NCI-H526 (cell line): ENCODE results near the gene ATF1.
"Not testable (repeated sequence)": the region's sequence is repeated elsewhere in the genome, so short reads cannot be mapped to it uniquely, and the experiment has no call there.

ENCODE experiments used
- DNase-seq, 2 experiments: peaks; one replicate each; lab custom pipeline; 2025; lab: John Stamatoyannopoulos, UW

The ATF1 gene

GRCh38 chr12:50803230-50803875 is 39.5 kb downstream of the ATF1 start:
- no peak for DNase-seq

GRCh38 chr12:50806176-50806575 is 42.3 kb downstream of the ATF1 start:
- no peak for DNase-seq

DNA sequence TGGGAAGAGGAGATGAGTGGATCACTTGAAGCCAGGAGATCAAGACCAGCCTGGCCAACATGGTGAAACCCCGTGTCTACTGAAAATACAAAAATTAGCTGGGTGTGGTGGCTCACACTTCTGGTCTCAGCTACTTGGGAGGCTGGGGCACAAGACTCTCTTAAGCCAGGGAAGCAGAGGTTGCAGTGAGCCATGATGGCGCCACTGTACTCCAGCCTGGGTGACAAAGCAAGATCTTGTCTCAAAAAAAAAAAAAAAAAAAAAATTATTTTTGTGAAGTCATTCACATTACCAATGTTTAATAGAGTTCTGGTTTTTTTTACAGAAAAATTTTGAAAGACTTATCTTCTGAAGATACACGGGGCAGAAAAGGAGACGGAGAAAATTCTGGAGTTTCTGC is 45.2 kb downstream of the ATF1 start:
- not testable (repeated sequence) for DNase-seq

- not testable (repeated sequence) for DNase-seq
Measured at GRCh38 chr12:50814921-50815320, 51.0 kb downstream of the ATF1 start.

DNA sequence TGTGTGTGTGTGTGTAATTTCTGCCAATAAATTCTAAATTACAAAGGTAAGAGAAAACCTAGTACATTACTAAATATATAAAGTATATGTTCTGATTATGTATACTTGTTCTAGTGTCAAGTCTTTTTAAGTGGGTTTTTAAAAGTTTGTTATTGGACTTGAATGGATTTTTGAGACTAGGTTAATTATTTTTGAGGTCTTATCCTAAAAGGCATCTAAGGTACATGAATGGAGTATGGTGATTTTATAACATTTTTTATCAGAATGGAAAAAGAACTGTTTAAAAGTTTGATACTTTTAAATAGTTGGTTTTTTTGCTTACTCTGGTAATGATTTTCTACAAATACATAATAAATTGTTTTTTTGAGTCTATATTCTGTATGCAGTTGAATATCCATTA is 56.3 kb downstream of the ATF1 start:
- no peak for DNase-seq

DNA sequence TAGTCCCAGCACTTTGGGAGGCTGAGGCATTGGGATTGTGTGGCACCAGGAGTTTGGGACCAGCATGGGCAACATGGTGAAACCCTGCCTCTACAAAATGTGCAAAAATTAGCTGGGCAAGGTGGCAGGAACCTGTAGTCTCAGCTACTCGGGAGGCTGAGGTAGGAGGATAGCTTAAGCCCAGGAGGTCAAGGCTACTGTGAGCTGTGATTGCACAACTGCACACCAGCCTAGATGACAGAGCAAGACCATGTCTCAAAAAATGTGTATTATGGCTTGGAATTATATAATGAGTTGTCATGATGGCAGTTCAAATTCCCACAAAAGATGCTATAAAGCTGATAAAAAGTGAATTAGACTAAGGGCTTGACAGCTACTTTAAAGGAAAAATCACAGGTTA is 58.2 kb downstream of the ATF1 start:
- no peak for DNase-seq

GRCh38 chr12:50823724-50824123 is 59.8 kb downstream of the ATF1 start:
- DNase-seq = not testable (repeated sequence)

DNA sequence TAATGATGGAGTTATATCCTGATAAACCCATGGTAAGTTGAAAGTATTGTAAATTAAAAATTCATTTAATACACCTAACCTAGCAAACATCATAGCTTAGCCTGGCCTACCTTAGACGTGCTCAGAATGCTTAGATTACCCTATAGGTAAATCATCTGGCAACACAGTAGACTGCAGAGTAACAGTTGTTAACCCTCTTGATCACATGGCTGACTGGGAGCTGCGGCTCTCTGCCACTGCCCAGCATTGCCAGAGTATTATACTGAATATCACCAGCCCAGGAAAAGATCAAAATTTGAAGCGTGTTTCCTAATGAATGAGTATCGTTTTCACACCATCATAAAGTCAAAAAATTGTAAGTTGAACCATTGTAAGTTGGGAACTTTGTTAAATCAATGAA is 61.0 kb downstream of the ATF1 start:
- DNase-seq = peak in 1 of 2 experiments; percentile 26

DNA sequence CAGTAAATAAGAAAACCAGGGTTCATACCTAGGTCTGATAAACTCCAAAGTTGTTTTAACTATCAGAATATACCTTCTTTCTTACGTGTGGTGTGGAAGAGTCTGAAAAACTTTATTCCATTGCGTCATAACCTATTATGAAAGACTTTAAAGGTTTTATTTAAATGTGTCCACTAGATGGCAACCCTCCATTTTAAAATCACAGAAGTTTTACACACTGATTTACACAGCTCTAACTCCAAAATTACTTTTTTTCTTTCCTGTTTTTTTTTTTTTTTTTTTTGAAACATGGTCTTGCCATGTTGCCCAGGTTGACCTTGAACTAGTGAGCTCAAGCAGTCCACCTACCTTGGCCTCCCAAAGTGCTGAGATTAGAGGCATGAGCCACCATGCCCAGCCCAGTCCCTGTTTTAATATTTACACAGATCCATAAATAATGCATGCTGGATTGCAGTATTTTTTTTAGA is 61.5 kb downstream of the ATF1 start:
- DNase-seq = peak; percentile 7 to 48

- no peak for DNase-seq
Measured at GRCh38 chr12:50828121-50828520, 64.2 kb downstream of the ATF1 start.

- DNase-seq = no peak
Measured at GRCh38 chr12:50828886-50829285, 65.0 kb downstream of the ATF1 start.

DNA sequence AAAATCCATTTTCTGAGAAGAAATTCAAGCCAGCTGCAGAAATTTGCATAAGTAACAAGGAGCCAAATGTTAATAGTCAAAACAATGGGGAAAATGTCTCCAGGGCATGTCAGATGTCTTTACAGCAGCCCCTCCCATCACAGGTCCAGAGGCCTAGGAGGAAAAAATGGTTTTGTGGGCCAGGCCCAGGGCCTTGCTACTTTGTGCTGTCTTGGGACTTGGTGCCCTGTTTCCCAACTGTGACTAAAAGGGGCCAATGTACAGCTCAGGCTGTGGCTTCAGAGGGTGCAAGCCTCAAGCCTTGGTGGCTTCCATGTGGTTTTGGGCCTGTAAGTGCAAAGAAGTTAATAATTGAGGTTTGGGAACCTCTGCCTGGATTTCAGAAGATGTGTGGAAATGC is 69.9 kb downstream of the ATF1 start:
- not testable (repeated sequence) for DNase-seq

GRCh38 chr12:50839042-50839441 is 75.1 kb downstream of the ATF1 start:
- no peak for DNase-seq

- no peak for DNase-seq
Measured at GRCh38 chr12:50840809-50841487, 77.0 kb downstream of the ATF1 start.

- DNase-seq = no peak
Measured at GRCh38 chr12:50841716-50842531, 78.0 kb downstream of the ATF1 start.

- no peak for DNase-seq
Measured at GRCh38 chr12:50842637-50843493, 79.0 kb downstream of the ATF1 start, which contains the start of gene TMPRSS12. Gene TMPRSS12, plus strand, starts transcription at chr12:50842926. Its CDS starts 39 bp downstream, at chr12:50842965.

DNA sequence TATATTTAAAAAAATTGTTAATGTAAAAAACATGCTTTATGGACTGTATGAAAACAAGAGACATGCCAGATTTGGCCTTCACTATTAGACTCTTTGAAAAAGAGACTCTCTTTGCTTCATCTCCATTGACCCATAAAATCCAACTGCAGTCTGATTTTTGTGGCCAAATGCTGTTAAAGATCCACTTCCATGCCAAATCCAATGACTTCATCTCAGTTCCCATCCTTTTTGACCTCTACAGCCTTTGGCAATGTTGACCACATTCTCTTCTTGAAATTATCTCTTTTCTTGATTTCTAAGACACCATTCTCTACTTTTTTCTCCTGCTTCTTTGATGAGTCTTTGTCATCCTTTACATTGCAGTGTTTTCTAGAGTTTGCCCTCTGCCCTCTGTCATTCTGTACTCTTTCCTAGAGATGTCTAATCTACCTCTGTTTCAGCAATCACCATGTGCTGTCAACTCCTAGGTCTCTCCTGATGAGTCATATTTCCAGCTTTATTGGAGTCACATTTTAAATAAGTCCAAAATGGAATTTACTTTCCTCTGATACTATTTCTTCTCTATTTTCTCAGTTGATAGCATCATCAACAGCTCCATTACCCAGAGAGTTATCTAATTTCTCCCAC is 81.2 kb downstream of the ATF1 start:
- no peak for DNase-seq

DNA sequence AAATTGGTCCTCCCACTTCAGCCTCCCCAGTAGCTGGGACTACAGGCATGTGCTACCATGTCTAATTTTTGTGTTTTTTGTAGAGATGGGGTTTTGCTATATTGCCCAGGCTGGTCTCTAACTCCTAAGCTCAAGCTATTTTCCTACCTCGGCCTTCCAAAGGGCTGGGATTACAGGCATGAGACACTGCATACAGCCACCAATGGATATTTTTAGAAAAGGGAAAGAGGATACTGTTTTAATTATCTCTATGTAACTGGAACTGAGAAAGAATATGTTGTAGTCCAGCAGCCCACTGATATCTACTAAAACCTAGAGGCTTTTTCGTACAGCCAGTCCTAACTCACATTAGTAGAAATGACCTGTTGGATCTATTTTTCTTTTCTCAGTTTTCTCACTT is 85.1 kb downstream of the ATF1 start:
- DNase-seq = no peak

DNA sequence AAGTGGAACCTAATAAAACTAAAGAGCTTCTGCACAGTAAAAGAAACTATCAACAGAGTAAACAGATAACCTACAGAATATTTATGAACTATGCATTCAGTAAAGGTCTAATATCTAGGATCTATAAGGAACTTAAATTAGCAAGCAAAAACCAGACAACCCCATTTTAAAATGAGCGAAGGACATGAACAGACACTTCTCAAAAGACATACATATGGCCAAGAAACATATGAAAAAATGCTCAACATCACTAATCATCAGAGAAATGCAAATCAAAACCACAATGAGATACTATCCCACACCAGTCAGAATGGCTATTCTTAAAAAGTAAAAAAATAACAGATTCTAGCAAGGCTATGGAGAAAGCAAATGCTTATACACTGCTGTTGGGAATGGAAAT is 91.3 kb downstream of the ATF1 start:
- DNase-seq = not testable (repeated sequence)

- not testable (repeated sequence) for DNase-seq
Measured at GRCh38 chr12:50855679-50856078, 91.8 kb downstream of the ATF1 start.

DNA sequence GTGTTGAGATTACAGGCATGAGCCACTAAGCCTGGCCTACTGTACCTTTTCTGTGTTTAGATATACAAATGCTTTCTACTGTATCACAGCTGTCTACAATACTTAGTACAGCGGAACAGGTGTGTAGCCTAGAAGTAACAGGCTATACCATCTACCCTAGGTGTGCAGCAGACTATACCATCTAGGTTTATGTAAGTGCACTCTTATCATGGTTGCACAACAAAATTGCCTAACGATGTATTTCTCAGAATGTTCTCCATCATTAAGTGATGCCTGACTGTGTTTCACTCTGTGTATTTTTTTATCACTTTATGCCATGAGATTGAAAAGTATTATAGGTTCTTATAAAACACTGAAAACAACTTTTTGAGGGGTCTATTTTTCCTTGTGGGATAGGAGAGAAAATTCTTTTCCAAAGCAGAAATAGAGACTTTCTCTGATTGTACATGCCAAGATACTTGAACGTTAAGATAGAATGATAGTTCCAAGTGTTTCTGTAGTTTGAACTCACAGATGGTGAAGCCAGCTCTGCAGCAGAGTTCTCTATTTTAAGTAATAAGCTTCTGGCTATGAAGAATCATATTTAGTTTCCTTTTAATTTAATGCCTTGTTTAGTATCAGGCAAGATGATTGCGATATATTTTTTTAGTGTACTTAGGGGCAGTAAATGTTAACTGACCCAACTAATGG is 95.9 kb downstream of the ATF1 start:
- DNase-seq = peak in 1 of 2 experiments; percentile 4
